ENCODE results near the gene TGFBRAP1.
"Not testable (repeated sequence)": the region's sequence is repeated elsewhere in the genome, so short reads cannot be mapped to it uniquely, and the experiment has no call there.

Gene TGFBRAP1

GRCh38 chr2:105358593-105358992 lies 29.1 kb upstream of the TGFBRAP1 start:
- DNase-seq: no peak

DNA sequence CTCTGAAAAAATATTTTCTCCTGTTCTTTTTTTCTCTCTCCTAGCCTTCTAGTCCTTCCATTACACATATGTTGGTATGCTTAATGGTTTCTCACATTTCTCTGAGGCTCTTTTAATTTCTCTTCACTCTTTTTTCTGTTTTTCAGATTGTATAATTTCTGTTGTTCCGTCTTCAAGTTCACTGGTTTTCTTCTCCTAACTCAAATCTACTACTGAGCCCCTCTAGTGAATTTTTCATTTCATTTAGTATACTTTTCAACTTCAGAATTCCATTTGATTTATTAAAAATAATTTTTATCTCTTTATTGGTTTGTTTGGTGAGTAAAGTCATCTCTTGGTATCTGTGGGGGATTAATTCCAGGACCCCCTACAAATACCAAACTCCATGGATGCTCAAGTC lies 27.6 kb upstream of the TGFBRAP1 start:
- DNase-seq: no peak

- no peak for DNase-seq
Observed at GRCh38 chr2:105344704-105345345, 15.3 kb upstream of the TGFBRAP1 start.

DNA sequence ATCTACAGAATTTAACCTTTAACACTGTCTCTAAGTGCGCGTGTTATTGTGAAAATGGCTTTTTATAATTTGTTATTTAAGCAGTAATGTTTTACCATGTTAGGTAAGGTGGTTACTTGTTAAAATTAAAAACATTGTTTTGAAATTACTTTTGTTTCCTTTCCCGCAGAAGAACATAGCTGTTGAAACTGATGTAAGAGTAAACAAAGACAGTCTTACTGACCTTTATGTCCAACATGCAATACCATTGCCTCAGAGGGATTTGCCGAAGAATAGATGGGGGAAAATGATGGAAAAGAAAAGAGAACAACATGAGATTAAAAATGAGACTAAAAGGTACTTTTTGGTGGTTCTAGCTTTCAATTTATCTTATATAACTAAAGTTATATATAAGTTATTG lies 9.9 kb upstream of the TGFBRAP1 start:
- no peak for DNase-seq

DNA sequence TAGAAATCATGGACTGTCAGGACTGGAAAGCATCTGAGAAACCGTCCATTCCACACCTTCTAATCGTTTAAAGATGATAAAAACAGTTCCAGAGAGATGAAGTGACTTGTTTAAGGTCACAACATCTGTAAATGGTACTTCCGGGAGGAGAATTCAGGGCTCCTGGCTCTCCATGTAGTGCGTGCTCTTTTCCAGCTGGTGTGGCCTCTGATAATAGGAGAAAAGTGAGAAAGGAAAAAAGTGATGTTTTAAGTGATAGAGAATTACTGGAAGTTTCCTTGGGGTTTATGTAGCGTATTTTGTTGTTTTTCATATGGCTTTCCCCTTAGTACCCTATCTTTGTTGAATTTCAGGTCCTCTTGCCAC lies 8.5 kb upstream of the TGFBRAP1 start:
- no peak for DNase-seq

DNA sequence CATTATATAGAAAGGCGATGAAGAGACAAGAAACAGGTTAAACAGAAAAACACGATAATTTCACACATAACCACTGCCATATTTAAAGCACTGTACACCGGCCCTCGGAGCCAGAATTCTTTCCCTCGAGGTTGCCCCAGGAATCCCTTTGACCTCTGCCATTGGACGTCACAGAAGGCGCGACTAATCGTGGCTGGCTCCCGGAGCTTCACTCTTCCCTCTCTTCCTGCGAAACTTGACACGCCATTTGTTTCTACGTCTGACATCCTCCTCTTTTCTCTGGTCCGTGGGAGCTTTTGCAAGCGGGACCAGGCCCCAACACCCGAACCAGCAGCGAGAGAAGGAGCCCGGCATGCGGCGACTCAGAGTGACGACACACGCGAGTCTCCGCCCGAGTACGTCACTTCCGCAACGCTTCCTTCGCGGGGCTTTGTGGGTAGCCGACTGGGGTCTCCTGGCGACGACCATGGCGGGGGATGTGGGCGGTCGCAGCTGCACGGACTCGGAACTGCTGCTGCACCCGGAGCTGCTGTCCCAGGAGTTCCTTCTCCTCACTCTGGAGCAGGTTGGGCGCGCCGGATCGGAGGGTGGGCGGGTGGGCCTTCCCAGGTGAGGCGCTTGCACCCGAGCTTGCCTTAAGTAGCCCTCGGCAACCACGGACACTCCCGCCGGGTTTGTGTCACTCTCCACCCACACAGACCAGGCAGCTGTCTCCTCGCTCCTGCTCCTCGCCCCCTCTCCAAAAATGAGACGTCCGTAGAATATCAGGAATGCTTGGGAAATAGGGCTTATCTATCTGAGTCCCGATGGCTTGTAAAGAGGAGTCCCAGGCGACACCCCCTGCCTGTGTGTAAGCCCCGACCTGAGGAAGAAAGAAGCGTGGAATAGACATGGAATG lies 7.8 kb upstream of the TGFBRAP1 start, which contains the start of gene C2orf49:
Gene C2orf49 (plus strand): TSS at position 419 of the 898 bp plus-strand sequence. CDS start 48 bp downstream, at position 467.
- DNase-seq: peak; percentile 99

GRCh38 chr2:105336786-105337121 lies 7.2 kb upstream of the TGFBRAP1 start:
- no peak for DNase-seq

DNA sequence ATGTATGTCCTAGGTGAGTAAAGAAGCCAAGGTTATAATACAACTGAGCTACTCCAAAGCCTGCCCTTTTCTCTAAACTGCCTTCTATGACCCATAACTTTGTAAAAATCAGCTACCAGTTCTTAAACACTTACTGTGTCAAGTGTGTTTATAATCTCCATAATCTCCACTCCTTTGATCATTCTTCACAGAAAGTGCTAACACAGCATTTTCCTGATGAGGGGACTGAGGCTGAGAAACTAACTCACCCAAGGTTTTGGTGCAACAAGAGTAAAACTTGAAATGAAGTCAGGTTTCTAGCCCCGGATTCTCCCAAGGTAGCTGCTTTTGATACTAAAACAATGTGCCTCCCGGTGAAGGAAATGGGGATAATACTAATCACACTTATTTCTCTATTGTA lies 5.9 kb upstream of the TGFBRAP1 start:
- no peak for DNase-seq

- no peak for DNase-seq
Observed at GRCh38 chr2:105334211-105334610, 4.7 kb upstream of the TGFBRAP1 start.

DNA sequence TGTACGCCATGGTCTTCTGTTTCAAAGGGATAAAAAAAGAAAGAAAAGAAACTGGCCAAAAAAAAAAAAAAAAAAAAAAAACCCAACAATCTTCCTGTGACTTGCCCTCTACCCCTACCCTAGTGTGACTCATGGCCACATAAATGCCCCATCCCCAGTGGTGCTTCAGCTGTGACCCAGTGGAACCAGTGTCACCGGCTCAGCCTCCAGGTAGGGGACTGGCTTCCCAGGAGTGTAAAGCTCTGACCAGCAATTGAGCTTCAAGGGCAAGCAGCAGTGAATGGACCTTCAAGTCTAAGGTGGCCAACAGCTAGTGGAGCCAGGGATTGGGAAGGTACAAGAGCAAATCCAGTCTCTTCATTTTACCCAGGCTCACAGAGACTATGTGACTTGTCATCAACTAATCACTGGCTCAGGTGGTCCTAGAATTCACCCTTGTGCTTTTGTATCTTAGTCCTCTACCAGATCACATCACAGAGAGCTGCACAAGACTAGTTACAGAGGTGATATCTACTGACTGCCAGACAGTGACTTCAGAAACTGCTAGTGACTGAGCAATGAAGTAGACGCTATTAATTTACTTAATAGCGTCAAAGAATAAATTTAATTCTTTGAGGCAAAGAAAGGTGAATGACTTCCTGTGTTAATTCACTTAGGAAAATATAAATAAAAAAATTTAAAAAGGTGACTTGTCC lies 1.3 kb upstream of the TGFBRAP1 start:
- no peak for DNase-seq

DNA sequence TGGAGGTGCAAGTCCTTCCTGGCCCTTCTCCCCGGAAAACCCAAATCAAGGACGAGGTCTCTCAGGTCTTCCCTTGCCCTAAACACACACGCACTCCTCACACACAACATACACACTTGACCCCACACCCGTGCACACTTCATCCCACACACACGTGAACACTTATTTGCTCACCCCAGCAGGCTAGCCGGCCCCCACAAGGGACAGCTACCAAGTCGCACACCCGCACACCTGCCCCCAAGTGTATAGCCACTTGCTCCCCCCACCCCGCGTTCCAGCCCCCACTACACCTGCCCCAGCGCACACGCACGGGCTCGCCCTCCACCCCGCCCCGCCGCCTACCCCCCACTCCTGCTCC lies 359 bp downstream of the TGFBRAP1 start:
- no peak for DNase-seq

DNA sequence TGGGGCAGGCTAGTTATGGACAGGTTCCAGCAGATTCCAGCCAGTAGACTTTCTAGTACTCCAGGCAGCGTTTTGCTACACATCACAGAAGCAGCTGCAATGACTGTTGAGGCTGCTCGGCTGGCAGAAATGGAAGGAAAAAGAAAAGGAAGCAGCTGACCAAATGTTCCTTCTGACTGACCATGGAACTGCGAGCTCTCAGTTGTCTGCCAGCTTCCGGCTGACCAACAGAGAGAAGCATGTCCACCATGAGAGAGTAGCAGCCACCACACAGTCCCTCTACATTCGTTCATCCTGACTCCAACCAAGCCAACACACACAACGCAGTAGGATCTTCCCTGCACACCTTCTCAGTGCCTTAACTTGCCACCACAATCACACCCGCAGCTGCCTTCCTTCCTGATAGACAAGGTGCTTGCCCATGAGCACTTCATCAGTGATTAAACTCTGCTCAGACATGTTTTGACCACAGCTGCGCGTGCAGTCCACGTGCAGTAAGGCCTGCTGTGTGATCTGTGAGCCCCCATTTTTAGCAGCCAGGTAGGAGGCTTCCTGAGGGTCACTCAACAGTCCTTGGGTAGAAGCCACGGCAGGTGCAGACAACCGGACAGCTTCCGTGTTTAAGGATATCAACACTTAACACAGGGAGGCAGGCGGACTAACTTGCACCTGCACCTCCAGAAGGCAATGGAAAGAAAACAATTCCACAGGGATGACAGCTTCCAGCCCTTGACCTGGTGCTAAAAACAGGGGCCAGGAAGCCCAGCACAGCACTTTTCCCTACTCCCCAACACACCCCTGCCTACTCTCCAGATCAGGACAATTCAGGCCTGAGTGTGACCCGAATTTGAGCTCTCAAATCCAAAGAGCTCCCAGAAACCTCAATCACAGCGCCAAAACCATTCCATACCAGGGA lies 996 bp downstream of the TGFBRAP1 start:
- peak; percentile 56 for DNase-seq

GRCh38 chr2:105327690-105328089 lies 1.8 kb downstream of the TGFBRAP1 start:
- DNase-seq: no peak

GRCh38 chr2:105327271-105327670 lies 2.3 kb downstream of the TGFBRAP1 start:
- DNase-seq: not testable (repeated sequence)

- DNase-seq: no peak
Observed at GRCh38 chr2:105325389-105325963, 4.1 kb downstream of the TGFBRAP1 start.

GRCh38 chr2:105324732-105325131 lies 4.8 kb downstream of the TGFBRAP1 start:
- DNase-seq: no peak

- DNase-seq: no peak
Observed at GRCh38 chr2:105324101-105324500, 5.4 kb downstream of the TGFBRAP1 start.

- DNase-seq: no peak
Observed at GRCh38 chr2:105323111-105323510, 6.4 kb downstream of the TGFBRAP1 start.

DNA sequence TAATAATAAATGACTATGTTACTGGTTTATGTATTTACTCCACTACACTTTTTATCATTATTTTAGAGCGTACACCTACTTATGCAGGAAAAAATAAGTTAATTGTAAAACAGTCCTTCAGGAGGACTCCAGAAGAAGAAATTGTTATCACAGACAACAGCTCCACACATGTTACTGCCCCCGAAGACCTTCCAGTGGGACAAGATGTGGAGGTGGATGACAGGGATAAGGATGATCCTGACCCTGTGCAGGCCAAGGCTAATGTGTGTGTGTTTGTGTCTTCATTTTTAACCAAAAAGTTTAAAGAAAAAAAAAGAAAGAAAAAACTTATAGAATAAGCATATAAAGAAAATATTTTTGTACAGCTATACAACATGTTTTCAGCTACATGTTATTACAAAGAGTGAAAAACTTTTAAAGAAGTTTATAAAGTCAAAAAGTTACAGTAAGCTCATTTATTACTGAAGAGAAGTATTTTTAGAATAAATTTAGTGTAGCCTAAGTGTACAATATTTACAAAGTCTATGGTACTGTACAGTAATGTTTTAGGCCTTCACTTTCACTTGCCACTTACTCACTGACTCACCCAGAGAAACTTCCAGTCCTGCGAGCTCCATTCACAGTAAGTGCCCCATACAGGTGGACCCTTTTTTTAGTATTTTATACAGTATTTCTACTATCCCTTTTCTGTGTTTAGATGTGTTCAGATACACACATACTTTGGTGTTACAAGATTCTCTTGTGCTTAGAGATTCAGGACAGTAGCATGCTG lies 7.5 kb downstream of the TGFBRAP1 start:
- no peak for DNase-seq

DNA sequence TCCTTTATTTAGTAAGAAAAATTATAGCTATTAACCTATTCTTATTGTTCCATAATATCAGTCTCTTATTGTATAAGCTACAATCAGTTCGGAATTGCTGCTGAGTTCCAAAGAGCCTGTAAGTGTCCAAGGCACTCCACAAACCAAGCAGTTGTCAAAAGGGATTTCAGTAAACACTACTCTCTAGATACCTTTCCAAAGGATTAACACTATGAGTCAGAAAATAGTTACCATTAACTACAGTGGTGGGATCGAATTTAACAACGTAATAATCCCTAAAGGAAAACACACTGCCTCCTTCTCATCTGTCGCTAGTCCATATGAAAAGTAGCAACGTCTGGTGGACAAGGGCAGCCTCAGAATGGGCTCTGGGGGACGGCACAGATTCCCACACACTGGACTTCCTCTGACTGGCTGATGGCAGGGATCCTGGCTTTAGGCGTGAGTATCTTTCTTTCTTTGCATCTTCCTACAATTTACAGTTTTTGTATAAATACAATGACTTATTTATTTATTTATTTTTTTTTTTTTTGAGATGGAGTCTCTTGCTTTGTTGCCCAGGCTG lies 8.8 kb downstream of the TGFBRAP1 start:
- DNase-seq: no peak

- no peak for DNase-seq
Observed at GRCh38 chr2:105317937-105318336, 11.6 kb downstream of the TGFBRAP1 start.
